Esophagus muscularis mucosa (tissue), 4 donors: ENCODE data around the gene LILRA2. TPM values are rescaled to one million over a fixed set of nuclear protein-coding genes. Genes with fewer than 3 reads are reported as not detected.

ENCODE experiments used
- DNase-seq: peaks from one replicate; pipeline ENCODE4 v3.0.0-alpha.2; 2017; ENCODE audit errors: extremely low spot score
- H3K27ac ChIP-seq, 4 donors: fragments of 200-600 bp; sonication (generic); replicated peaks in 1 of 4; 1 replicate in 3 of 4; 2 replicates in 1 of 4; pipeline ENCODE4 v1.5.1; 2016 to 2019; ENCODE audit warnings: mild to moderate bottlenecking in 1 of 4
- H3K27me3 ChIP-seq, 4 donors: fragments of 200-600 bp; sonication (generic); one replicate each; pipeline versions ENCODE4 v1.5.1 to v1.6.0; 2016 to 2019
- H3K36me3 ChIP-seq, 4 donors: fragments of 200-600 bp; sonication (generic); one replicate each; pipeline ENCODE4 v1.5.1; 2016 to 2019
- H3K4me1 ChIP-seq, 4 donors: fragments of 200-600 bp; sonication (generic); one replicate each; pipeline ENCODE4 v1.5.1; 2016 to 2019
- H3K4me3 ChIP-seq, 4 donors: fragments of 200-600 bp; sonication (generic); 1 replicate in 2 of 4; 2 replicates in 2 of 4; pipeline ENCODE4 v1.5.1; 2016 to 2019; ENCODE audit warnings: mild to moderate bottlenecking in 4 of 4, moderate library complexity in 1 of 4
- H3K9me3 ChIP-seq, 4 donors: fragments of 200-600 bp; sonication (generic); 1 replicate in 3 of 4; 2 replicates in 1 of 4; pipeline ENCODE4 v1.5.1; 2016 to 2019
- EP300 ChIP-seq: sonication (generic); formaldehyde crosslinking; IDR thresholded peaks from one replicate; pipeline ENCODE4 v1.6.1; 2017; ENCODE audit warnings: antibody characterized with exemption
- POLR2A ChIP-seq: fragments of 450-650 bp; IDR thresholded peaks from one replicate; pipeline ENCODE4 v1.6.1; 2017; ENCODE audit warnings: antibody characterized with exemption, moderate library complexity, mild to moderate bottlenecking, low read depth
- POLR2AphosphoS5 ChIP-seq, 2 donors: sonication (generic); formaldehyde crosslinking; IDR thresholded peaks; one replicate each; pipeline ENCODE4 v1.6.1; 2017; ENCODE audit warnings: antibody characterized with exemption in 2 of 2
- WGBS: methylation state at CpG from one replicate; pipeline ENCODE4 v1.1.5; 2018; 5-methylcytosine and 5-hydroxymethylcytosine counted together
- intact Hi-C: fragments of 100-400 bp; cut with DNase I; formaldehyde crosslinking; loops from one replicate; pipeline ENCODE4 v1.15.1; 2023
- total RNA-seq, 4 donors: library from RNA; depleted of rRNA; stranded (reverse); fragments of >200 nt; gene quantifications; one replicate each; pipeline versions ENCODE4 v1.1.0 to v1.2.1, GENCODE V29; 2016
- TF ChIP-seq, protein P1 (sequence below), 3 experiments: fragments of 200-600 bp in 2 of 3; fragments of 450-650 bp in 1 of 3; sonication (generic) in 2 of 3; IDR thresholded peaks; one replicate each; pipeline ENCODE4 v1.5.1; 2017 to 2019; ENCODE audit warnings: antibody characterized with exemption in 3 of 3, mild to moderate bottlenecking in 2 of 3, moderate library complexity in 1 of 3

Gene LILRA2
- 1 to 10 TPM in 3 of 4 donors, under 1 TPM in 1; 0.83 to 4.6 (median 2.3) TPM for total RNA-seq

DNA sequence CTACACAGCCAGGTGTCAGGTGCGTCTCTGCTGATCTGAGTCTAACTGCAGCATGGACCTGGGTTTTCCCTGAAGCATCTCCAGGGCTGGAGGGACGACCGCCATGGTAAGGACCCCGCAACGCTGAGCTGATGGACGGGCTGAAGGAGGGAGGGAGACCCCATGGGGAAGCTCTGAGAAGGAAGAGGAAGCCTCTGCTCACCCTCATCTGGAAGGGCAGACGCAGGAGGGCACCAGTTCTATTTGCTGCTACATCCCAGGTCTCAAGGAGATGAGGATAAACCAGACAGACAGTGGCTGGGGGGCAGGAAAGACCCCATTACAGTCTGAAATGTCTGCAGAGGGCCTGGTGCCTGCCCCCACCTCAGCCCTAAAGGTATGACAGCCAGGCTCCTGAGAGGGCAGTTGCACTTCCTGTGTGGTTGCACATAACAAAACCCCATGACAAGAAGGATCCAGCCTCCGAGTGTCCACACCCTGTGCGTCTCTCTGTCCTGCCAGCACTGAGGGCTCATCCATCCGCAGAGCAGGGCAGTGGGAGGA, at the start of gene LILRA2:
TSS of gene LILRA2 (plus strand) at position 461 of the 543 bp plus-strand sequence. CDS start 89 bp downstream, outside the sequence.
- no peaks in the 10 kb centered on the region for H3K4me1 ChIP-seq
- intact Hi-C loops: no loop called here
- 51% methylated on average over 7 of the region's 10 CpGs for WGBS
- peak within 1 kb of the TSS in 2 of 4 donors; percentile 3 to 5 for H3K4me3 ChIP-seq
- TF ChIP-seq EP300 (no peak), POLR2A (no peak), POLR2AphosphoS5 (IDR thresholded peaks at IDR 0.05) (no peak)
- TF ChIP-seq, protein P1, sequence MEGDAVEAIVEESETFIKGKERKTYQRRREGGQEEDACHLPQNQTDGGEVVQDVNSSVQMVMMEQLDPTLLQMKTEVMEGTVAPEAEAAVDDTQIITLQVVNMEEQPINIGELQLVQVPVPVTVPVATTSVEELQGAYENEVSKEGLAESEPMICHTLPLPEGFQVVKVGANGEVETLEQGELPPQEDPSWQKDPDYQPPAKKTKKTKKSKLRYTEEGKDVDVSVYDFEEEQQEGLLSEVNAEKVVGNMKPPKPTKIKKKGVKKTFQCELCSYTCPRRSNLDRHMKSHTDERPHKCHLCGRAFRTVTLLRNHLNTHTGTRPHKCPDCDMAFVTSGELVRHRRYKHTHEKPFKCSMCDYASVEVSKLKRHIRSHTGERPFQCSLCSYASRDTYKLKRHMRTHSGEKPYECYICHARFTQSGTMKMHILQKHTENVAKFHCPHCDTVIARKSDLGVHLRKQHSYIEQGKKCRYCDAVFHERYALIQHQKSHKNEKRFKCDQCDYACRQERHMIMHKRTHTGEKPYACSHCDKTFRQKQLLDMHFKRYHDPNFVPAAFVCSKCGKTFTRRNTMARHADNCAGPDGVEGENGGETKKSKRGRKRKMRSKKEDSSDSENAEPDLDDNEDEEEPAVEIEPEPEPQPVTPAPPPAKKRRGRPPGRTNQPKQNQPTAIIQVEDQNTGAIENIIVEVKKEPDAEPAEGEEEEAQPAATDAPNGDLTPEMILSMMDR (IDR thresholded peaks at IDR 0.05): no peak
- H3K36me3 ChIP-seq: no peaks in the 10 kb centered on the region
- no peak within 1 kb of the TSS for H3K27ac ChIP-seq
- peaks cover 0 to 40% (median 0%) of the 10 kb centered on the region in 4 donors for H3K27me3 ChIP-seq
- peak; percentile 70 for DNase-seq
- no peaks in the 10 kb centered on the region for H3K9me3 ChIP-seq

DNA sequence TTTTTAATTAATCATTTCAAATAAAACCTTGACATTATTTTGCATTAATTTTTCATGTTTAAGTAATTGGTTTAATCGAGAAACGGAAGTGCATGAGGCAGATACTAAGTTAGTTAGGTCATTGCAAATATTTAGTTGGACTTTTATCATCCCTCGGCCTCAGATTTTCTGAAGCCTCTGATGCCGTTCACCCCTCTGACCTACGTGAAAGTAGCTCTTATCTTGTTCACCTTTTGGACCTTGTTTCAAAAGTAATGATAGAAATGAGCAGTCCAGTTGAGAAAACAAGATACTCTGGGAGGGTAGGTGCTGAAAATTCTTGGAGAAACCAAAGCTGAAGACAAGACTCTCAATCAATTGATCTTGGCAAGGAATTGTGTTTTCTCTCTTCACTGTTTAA, 48.0 kb upstream of the LILRA2 start:
- Histone ChIP-seq H3K27ac (no peak overlapping the region), H3K27me3 (peaks cover 0 to 46% (median 0%) of the 10 kb centered on the region in 4 donors), H3K4me1 (peaks cover 0 to 4% (median 0%) of the 10 kb centered on the region in 4 donors), H3K36me3 (no peaks in the 10 kb centered on the region), H3K4me3 (no peak overlapping the region), H3K9me3 (no peaks in the 10 kb centered on the region)
- intact Hi-C loops: no loop called here
- TF ChIP-seq, protein P1 (IDR thresholded peaks at IDR 0.05): no peak
- TF ChIP-seq POLR2AphosphoS5 (IDR thresholded peaks at IDR 0.05) (no peak), EP300 (no peak), POLR2A (no peak)
- DNase-seq: no peak
- 78% methylated on average over 5 of the region's 5 CpGs for WGBS

DNA sequence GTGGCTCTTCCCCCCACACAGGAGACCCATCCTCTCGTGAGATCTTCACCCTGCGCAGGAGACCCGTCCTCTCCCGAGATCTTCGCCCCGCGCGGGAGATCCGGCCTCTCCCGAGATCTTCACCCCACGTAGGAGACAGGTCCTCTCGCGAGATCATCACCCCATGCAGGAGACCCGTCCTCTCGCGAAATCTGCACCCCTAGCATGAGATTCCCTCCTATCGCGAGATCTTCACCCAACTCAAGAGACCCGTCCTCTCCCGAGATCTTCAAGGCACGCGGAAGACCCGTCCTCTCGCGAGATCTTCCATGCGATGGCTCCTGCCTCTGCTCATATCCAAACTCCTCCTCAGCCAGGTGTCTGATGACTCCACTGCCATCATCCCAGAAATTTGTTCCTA, 46.6 kb upstream of the LILRA2 start:
- intact Hi-C loops: no loop called here
- TF ChIP-seq EP300 (no peak), POLR2AphosphoS5 (IDR thresholded peaks at IDR 0.05) (no peak)
- peaks cover 0 to 33% (median 0%) of the 10 kb centered on the region in 4 donors for H3K27me3 ChIP-seq

DNA sequence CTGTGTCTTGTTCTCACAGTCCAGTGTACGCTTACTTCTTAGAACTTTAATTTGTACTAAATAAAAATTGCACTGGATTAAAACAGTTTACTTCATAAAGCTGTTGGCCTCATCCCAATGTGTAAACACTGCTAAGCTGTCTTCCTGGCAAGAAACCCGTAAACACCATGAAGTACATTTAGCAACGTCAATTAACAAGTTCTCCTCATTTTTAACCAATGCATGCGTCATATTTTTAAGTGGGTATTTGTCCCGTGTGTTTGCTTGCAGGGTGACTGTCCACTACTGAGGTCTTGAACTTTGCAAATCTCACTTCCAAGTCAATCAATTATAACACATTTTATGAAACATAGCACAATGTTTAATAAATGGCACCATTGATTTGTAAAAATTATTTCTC, 42.7 kb upstream of the LILRA2 start:
- no peaks in the 10 kb centered on the region for H3K36me3 ChIP-seq
- no peak for DNase-seq
- intact Hi-C loops: no loop called here
- peaks cover 0 to 61% (median 0%) of the 10 kb centered on the region in 4 donors for H3K27me3 ChIP-seq
- no peak overlapping the region for H3K4me3 ChIP-seq
- H3K4me1 ChIP-seq: no peaks in the 10 kb centered on the region
- 72% methylated on average over 5 of the region's 5 CpGs for WGBS
- H3K27ac ChIP-seq: no peak overlapping the region
- no peaks in the 10 kb centered on the region for H3K9me3 ChIP-seq
- no peak for TF ChIP-seq POLR2AphosphoS5 (IDR thresholded peaks at IDR 0.05)
- TF ChIP-seq, protein P1 (IDR thresholded peaks at IDR 0.05): no peak
- no peak for TF ChIP-seq POLR2A
- no peak for TF ChIP-seq EP300

More for the DNA sequence above, 46.6 kb upstream of the LILRA2 start:
- DNase-seq: no peak
- no peaks in the 10 kb centered on the region for H3K4me1 ChIP-seq
- H3K4me3 ChIP-seq: no peak overlapping the region
- WGBS: 93% methylated on average over 26 of the region's 26 CpGs
- H3K9me3 ChIP-seq: no peaks in the 10 kb centered on the region
- no peaks in the 10 kb centered on the region for H3K36me3 ChIP-seq
- H3K27ac ChIP-seq: no peak overlapping the region

DNA sequence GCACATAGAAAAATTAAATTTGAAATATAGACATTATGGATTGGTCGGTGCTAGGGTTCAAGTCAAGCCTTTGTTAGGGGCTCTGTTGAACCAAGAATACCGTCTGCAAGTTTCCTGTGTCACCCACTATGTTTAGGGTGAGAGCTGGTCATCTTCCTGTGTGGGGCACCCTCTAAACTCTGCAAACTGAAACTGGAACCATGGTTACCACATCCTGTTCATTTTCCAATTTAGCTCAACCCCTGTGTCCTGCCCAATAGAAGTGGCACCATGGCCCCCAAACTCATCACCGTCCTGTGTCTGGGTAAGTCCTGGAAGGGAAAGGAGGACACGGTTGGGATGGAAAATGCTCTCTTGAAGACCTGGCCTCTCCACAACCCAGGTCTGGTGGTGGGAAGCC, 41.1 kb upstream of the LILRA2 start:
- no peak for DNase-seq
- Histone ChIP-seq H3K4me3 (no peak overlapping the region), H3K4me1 (no peaks in the 10 kb centered on the region), H3K27me3 (peaks cover 0 to 63% (median 0%) of the 10 kb centered on the region in 4 donors), H3K9me3 (no peaks in the 10 kb centered on the region), H3K36me3 (no peaks in the 10 kb centered on the region), H3K27ac (no peak overlapping the region)
- WGBS: 64% methylated on average over 4 of the region's 4 CpGs
- TF ChIP-seq, protein P1 (IDR thresholded peaks at IDR 0.05): no peak
- TF ChIP-seq EP300: no peak
- no peak for TF ChIP-seq POLR2AphosphoS5 (IDR thresholded peaks at IDR 0.05)
- TF ChIP-seq POLR2A: no peak
- intact Hi-C loops: no loop called here
